Glutamatergic neuron (in vitro differentiated cells): Measurements from ENCODE around the gene PRDX2. TPM values are rescaled to one million over a fixed set of nuclear protein-coding genes. Genes with fewer than 3 reads are reported as not detected.
"Not testable (repeated sequence)": the region's sequence is repeated elsewhere in the genome, so short reads cannot be mapped to it uniquely, and the experiment has no call there.

Experiments used
- DNase-seq: peaks from one replicate; pipeline ENCODE4 v3.0.0; 2022
- H3K27ac Mint-ChIP-seq: one replicate; pipeline ENCODE4 v1.8.0; 2020; ENCODE audit warnings: mild to moderate bottlenecking, mixed read lengths, inconsistent platforms; ENCODE audit not compliant: unreplicated experiment
- H3K27me3 Mint-ChIP-seq: one replicate; pipeline ENCODE4 v1.8.0; 2020; ENCODE audit warnings: mild to moderate bottlenecking, moderate library complexity, mixed read lengths, inconsistent platforms; ENCODE audit not compliant: unreplicated experiment
- H3K36me3 Mint-ChIP-seq: one replicate; pipeline ENCODE4 v1.8.0; 2020; ENCODE audit warnings: mild to moderate bottlenecking, mixed read lengths, inconsistent platforms; ENCODE audit not compliant: unreplicated experiment
- H3K4me1 Mint-ChIP-seq: one replicate; pipeline ENCODE4 v1.8.0; 2020; ENCODE audit warnings: mild to moderate bottlenecking, low read depth, mixed read lengths, inconsistent platforms; ENCODE audit not compliant: unreplicated experiment
- H3K4me3 Mint-ChIP-seq: one replicate; pipeline ENCODE4 v1.8.0; 2020; ENCODE audit warnings: mild to moderate bottlenecking, mixed read lengths, inconsistent platforms; ENCODE audit not compliant: unreplicated experiment
- H3K9me3 Mint-ChIP-seq: one replicate; pipeline ENCODE4 v1.8.0; 2020; ENCODE audit warnings: mild to moderate bottlenecking, moderate library complexity, mixed read lengths, inconsistent platforms; ENCODE audit not compliant: unreplicated experiment
- long read RNA-seq: library from polyadenylated mRNA; unstranded; transcript quantifications from one replicate; pipeline ENCODE4 v2.0.0, GENCODE V29; 2020; ENCODE audit not compliant: unreplicated experiment
- total RNA-seq: library from RNA; stranded (reverse); fragmentation: NEBNext Ultra II Directional; extraction: Animal tissue kit (Norgen Biotek cat#: 25700); gene quantifications from one replicate; pipeline ENCODE4 v1.2.1, GENCODE V29; 2021; ENCODE audit not compliant: unreplicated experiment
- TF ChIP-seq, protein P1 (sequence below): fragments of 200-600 bp; sonication (generic); IDR thresholded peaks from one replicate; pipeline ENCODE4 v1.5.0; 2021; ENCODE audit not compliant: partially characterized antibody, unreplicated experiment

The PRDX2 gene
- total RNA-seq = 671 TPM
- long read RNA-seq, transcript PRDX2-202 (5 exons, 784 nt) = minor isoform, 8 of 1,243 reads
- long read RNA-seq, transcript PRDX2-201 (6 exons, 987 nt) = major isoform, 1,187 of 1,243 reads
- long read RNA-seq, partial matches to known transcripts = 37 of 1,243 reads
- long read RNA-seq, other reads (novel, unspliced or antisense) = 9 of 1,243 reads

DNA sequence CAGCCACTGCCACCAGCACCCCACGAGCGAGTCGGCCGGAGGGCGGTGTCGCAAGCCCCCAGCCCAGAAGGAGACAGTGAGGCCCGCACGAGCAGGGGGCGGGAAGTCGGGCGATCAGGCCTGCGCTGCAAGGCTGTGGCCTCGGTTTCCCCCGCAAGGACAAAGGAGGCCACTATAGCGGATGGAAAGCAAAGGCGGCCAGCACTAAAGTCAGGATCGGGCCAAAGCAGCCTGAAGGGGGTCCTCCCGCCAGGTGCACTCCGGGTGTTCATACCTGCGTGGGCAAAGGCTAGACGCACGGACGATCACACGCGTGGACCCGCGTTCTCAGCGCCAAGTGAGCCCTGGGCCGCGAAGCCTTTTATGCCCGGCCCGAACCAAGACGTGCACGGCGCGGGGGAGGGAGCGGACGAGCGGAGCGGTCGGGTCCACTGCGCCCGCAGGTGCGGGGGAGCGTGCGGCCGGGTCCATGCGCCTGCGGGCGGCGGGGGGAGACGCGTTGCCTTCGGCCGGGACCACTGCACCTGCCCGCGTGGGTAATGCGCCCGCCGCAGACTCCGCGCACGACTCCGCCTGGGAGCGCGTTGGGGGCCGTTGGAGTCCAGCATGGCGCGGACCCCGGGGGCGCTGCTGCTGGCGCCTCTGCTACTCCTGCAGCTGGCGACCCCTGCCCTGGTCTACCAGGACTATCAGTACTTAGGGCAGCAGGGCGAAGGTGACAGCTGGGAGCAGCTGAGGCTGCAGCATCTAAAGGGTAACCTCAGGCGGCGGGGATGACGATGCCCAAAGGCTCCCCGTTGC, at the start of gene PRDX2, which contains the start of gene THSD8:
TSS of gene PRDX2 (minus strand) at position 335 of the 801 bp plus-strand sequence. CDS start 539 bp downstream, outside the sequence.
TSS of gene THSD8 (plus strand) at position 604 of the 801 bp plus-strand sequence. CDS start at position 607, 3 bp downstream.
- H3K4me1 Mint-ChIP-seq = peaks cover 12% of the 10 kb centered on the region
- DNase-seq = peak; percentile 88
- H3K27me3 Mint-ChIP-seq = peaks cover 14% of the 10 kb centered on the region
- peak within 1 kb of the TSS; percentile 94 for H3K4me3 Mint-ChIP-seq
- H3K9me3 Mint-ChIP-seq = peaks cover 23% of the 10 kb centered on the region
- H3K36me3 Mint-ChIP-seq = no peaks in the 10 kb centered on the region
- peak within 1 kb of the TSS; percentile 87 for H3K27ac Mint-ChIP-seq
- TF ChIP-seq, protein P1, sequence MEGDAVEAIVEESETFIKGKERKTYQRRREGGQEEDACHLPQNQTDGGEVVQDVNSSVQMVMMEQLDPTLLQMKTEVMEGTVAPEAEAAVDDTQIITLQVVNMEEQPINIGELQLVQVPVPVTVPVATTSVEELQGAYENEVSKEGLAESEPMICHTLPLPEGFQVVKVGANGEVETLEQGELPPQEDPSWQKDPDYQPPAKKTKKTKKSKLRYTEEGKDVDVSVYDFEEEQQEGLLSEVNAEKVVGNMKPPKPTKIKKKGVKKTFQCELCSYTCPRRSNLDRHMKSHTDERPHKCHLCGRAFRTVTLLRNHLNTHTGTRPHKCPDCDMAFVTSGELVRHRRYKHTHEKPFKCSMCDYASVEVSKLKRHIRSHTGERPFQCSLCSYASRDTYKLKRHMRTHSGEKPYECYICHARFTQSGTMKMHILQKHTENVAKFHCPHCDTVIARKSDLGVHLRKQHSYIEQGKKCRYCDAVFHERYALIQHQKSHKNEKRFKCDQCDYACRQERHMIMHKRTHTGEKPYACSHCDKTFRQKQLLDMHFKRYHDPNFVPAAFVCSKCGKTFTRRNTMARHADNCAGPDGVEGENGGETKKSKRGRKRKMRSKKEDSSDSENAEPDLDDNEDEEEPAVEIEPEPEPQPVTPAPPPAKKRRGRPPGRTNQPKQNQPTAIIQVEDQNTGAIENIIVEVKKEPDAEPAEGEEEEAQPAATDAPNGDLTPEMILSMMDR = peak; percentile 14

DNA sequence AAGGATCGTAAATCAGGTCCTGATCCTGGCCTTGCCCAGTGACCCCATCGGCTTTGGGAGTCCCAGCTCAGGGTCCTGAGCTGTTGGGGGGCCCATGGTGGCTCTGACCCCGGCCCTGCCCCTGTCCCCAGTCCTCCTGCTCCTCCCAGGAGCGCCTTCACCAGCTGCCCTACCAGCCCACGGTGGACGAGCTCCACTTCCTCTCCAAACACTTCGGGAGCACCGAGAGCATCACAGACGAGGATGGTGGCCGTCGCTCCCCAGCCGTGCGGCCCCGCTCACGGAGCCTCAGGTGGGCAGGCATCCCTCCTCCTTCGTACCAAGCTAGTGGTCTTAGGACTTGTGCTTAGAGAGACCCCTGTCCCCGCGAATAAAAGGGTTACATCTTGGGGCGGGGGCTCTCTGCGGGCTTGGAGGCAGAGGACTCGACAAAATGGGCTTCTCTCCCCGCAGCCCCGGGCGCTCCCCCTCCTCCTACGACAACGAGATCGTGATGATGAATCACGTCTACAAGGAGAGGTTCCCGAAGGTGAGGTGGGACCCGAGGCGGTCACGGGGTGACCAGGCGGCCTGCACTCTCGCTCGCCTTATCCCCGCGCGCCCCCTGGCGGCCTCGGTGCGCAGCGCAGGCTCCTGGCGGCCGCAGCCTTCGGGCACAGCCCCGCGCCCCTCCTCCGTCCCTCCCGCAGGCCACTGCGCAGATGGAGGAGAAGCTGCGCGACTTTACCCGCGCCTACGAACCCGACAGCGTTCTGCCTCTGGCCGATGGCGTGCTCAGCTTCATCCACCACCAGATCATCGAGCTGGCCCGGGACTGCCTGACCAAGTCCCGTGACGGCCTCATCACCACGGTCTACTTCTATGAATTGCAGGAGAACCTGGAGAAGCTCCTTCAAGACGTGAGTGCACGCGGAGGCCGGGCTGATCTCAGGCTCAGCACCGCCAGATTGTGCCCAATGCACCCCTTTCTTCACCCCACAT, 45.8 kb upstream of the PRDX2 start:
- Mint-ChIP-seq H3K4me1 (peaks cover 16% of the 10 kb centered on the region), H3K4me3 (peak overlapping the region; percentile 46), H3K36me3 (no peaks in the 10 kb centered on the region), H3K9me3 (peaks cover 9% of the 10 kb centered on the region), H3K27me3 (peaks cover 5% of the 10 kb centered on the region), H3K27ac (no peak overlapping the region)
- DNase-seq = peak; percentile 97
- TF ChIP-seq, protein P1 = peak; percentile 99

GRCh38 chr19:12846613-12847012, 45.0 kb upstream of the PRDX2 start:
- not testable (repeated sequence) for H3K27ac Mint-ChIP-seq, H3K36me3 Mint-ChIP-seq, H3K4me3 Mint-ChIP-seq, H3K27me3 Mint-ChIP-seq, DNase-seq
- H3K9me3 Mint-ChIP-seq = peaks cover 13% of the 10 kb centered on the region
- H3K4me1 Mint-ChIP-seq = peaks cover 22% of the 10 kb centered on the region

- peak overlapping the region; percentile 82 for H3K27ac Mint-ChIP-seq
- peaks cover 10% of the 10 kb centered on the region for H3K36me3 Mint-ChIP-seq
- H3K4me3 Mint-ChIP-seq = peak overlapping the region; percentile 61
Measured at GRCh38 chr19:12843999-12844732, 42.6 kb upstream of the PRDX2 start.

More at GRCh38 chr19:12843999-12844732, 42.6 kb upstream of the PRDX2 start:
- TF ChIP-seq, protein P1 = no peak
- peaks cover 39% of the 10 kb centered on the region for H3K4me1 Mint-ChIP-seq
- H3K27me3 Mint-ChIP-seq = peaks cover 20% of the 10 kb centered on the region
- peaks cover 23% of the 10 kb centered on the region for H3K9me3 Mint-ChIP-seq
- no peak for DNase-seq
